BLaER1 treated with 17β-estradiol and CSF1 and Interleukin-3, amounts not matched to agents 10 nM and 100 nM (cell line): Measurements from ENCODE around the gene GGT1.

ENCODE experiments used
- H3K27ac ChIP-seq, 11 experiments: shearing (Covaris generic); formaldehyde crosslinking; 2 replicates each; pipeline ENCODE4 v1.8.1; 2022
- H3K27me3 ChIP-seq, 11 experiments: shearing (Covaris generic); formaldehyde crosslinking; 2 replicates each; pipeline ENCODE4 v1.8.1; 2022
- H3K36me3 ChIP-seq, 11 experiments: shearing (Covaris generic); formaldehyde crosslinking; 2 replicates each; pipeline ENCODE4 v1.8.1; 2022
- H3K4me1 ChIP-seq, 10 experiments: shearing (Covaris generic); formaldehyde crosslinking; 2 replicates each; pipeline ENCODE4 v1.8.1; 2022
- H3K4me2 ChIP-seq, 11 experiments: shearing (Covaris generic); formaldehyde crosslinking; 2 replicates each; pipeline ENCODE4 v1.8.1; 2022
- H3K4me3 ChIP-seq, 10 experiments: shearing (Covaris generic); formaldehyde crosslinking; 2 replicates each; pipeline ENCODE4 v1.8.1; 2022
- H3K9ac ChIP-seq, 11 experiments: shearing (Covaris generic); formaldehyde crosslinking; 2 replicates each; pipeline ENCODE4 v1.8.1; 2022
- H3K9me3 ChIP-seq, 11 experiments: shearing (Covaris generic); formaldehyde crosslinking; replicated peaks in 1 of 11; 2 replicates each; pipeline ENCODE4 v1.8.1; 2022
- H4K20me1 ChIP-seq, 11 experiments: shearing (Covaris generic); formaldehyde crosslinking; 2 replicates each; pipeline ENCODE4 v1.8.1; 2022
- Cebpa-rat ChIP-seq, 11 experiments: shearing (Covaris generic); IDR thresholded peaks; 2 replicates each; pipeline ENCODE4 v1.8.1; 2022

The GGT1 gene

DNA sequence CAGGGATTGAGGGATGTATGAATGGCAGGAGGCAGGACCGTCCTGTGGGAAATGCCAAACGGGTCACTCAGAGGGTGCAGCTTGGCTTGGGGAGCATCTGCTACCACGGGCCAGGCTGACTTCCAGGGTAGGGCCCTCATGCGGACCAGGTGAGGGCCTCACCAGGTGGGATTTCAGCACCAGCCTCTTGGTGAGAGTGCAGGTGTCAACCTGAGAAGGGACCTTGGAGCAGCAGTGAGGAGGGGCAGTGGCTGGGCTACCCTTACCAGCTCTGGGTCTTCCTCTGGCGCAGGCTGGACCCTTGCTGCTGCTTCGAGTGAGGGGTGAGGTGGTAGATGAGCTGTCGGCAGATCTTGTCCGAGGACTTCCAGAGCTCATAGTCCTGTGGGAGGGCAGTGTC lies 15.0 kb upstream of the GGT1 start:
- Histone ChIP-seq H3K4me1 (peaks cover 8 to 49% (median 32%) of the 10 kb centered on the region in 10 experiments; a peak in 18 of 20 replicates), H3K27me3 (peaks cover 15 to 20% (median 17%) of the 10 kb centered on the region in 11 experiments)

DNA sequence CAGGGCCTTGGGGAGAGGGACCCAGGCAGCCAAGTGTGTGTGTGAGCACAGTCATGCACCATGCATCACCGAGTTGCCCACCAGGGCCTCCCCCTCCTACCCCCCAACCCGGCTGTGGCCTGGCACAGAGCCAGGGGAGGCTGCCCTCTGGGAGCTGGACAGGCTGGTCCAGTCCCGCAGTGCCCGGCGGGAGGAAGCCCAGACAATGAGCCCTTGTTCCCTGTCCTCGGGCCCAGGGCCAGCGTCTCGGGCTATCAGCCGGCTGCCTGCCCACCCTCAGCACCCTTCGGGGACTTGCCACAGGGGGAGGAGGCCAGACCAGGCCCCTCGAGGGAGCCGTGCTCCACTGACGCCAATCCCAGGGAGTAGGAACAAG lies 14.6 kb upstream of the GGT1 start:
- H3K9me3 ChIP-seq, result no peaks in the 10 kb centered on the region
- H3K9ac ChIP-seq, result peak overlapping the region in 10 of 11 experiments; percentile 5 to 68 (median 34); a peak in 10 of 22 replicates
- peak overlapping the region; percentile 43 to 92 (median 77) for H3K4me2 ChIP-seq
- 0 out of 22 replicates have a peak, but pooled peaks cover 0 to 5% (median 0%) of the 10 kb centered on the region in 11 experiments for H3K36me3 ChIP-seq
- peaks cover 8 to 53% (median 36%) of the 10 kb centered on the region in 10 experiments; a peak in 18 of 20 replicates for H3K4me1 ChIP-seq
- H3K27ac ChIP-seq, result peak overlapping the region in 1 of 11 experiments; percentile 13; a peak in 1 of 22 replicates
- TF ChIP-seq Cebpa-rat (IDR thresholded peaks at IDR 0.05), result no peak
- H3K4me3 ChIP-seq, result no peak overlapping the region
- peaks cover 0 to 46% (median 12%) of the 10 kb centered on the region in 11 experiments; a peak in 10 of 22 replicates for H4K20me1 ChIP-seq
- H3K27me3 ChIP-seq, result peaks cover 19 to 24% (median 22%) of the 10 kb centered on the region in 11 experiments

More for the DNA sequence above, 15.0 kb upstream of the GGT1 start:
- Histone ChIP-seq H3K9me3 (no peaks in the 10 kb centered on the region), H3K36me3 (0 out of 22 replicates have a peak, but pooled peaks cover 0 to 5% (median 0%) of the 10 kb centered on the region in 11 experiments), H4K20me1 (peaks cover 0 to 46% (median 15%) of the 10 kb centered on the region in 11 experiments; a peak in 10 of 22 replicates), H3K4me3 (no peak overlapping the region), H3K27ac (no peak overlapping the region), H3K9ac (peak overlapping the region in 6 of 11 experiments; percentile 7 to 68 (median 51); a peak in 8 of 22 replicates), H3K4me2 (peak overlapping the region in 10 of 11 experiments; percentile 43 to 92 (median 80); a peak in 20 of 22 replicates)
- TF ChIP-seq Cebpa-rat (IDR thresholded peaks at IDR 0.05), result no peak

DNA sequence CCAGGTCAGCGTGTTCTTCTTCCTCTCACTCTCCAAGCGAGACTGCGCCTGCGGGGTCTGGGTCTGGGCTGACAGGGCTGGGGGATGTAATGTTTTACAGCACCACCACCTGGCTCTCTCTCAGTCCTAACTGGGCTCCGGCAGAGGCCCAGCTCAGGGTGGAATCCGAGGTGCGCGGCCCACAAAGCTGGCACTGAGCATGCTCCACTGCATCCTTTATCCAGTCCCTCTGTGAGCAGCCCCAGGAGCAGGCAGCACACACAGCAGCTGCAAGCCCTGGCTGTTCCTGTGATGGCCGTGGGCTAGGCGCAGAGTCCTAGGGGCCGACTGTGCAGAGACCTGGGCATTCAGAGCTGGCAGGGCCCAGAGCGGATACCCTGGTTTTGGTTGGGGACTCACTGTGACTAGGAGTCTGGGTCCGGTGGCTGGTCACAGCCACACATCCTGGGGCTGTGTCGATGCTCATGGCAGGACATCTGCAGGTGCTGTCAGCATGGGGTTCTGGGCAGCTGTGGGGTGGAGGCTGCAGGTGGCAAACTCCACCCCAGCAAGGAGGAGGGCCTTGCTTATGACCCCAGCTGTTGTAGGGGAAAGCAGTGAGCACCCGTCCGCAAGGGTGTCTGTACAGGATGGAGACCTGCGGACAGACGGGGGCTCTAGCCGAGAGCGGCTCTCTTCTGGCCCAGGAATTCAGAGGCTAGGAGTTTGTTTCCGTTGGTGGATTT lies 14.1 kb upstream of the GGT1 start:
- H3K27ac ChIP-seq, result no peak overlapping the region; a peak in 1 of 22 replicates
- H3K4me1 ChIP-seq, result peaks cover 8 to 58% (median 40%) of the 10 kb centered on the region in 10 experiments; a peak in 18 of 20 replicates

DNA sequence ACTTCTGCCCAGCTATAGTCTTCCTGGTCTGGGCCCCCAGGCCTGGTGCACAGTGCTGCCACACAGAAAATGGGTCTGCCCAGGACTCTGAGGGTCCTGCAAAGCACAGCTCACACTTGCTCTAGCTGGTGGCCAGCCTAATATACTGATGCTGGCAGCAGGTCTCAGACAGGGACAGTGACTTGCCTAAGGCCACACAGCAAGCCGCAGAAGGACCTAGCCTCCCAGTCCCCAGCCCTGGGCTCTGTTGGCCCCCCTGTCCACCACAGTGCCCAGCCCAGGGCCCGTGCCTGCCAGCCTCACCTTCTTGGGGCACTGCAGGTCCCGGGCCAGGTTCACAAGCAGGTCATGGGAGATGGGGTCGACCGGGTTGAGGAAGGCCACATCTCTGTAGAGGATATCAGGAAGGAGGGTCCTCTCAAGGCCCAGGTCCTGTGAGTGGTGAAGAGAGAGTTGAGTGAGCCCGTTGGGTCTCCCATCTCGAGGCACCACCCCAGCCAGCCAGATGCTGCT lies 13.4 kb upstream of the GGT1 start:
- Histone ChIP-seq H3K27me3 (peaks cover 23 to 34% (median 29%) of the 10 kb centered on the region in 11 experiments), H3K4me3 (no peak overlapping the region), H3K4me2 (peak overlapping the region in 6 of 11 experiments; percentile 77 to 92 (median 86); a peak in 10 of 22 replicates), H3K9me3 (no peaks in the 10 kb centered on the region), H3K36me3 (0 out of 22 replicates have a peak, but pooled peaks cover 0 to 5% (median 0%) of the 10 kb centered on the region in 11 experiments), H3K27ac (no peak overlapping the region), H4K20me1 (peaks cover 0 to 51% (median 8%) of the 10 kb centered on the region in 11 experiments; a peak in 11 of 22 replicates), H3K4me1 (peaks cover 12 to 65% (median 47%) of the 10 kb centered on the region in 10 experiments; a peak in 18 of 20 replicates), H3K9ac (no peak overlapping the region)
- TF ChIP-seq Cebpa-rat (IDR thresholded peaks at IDR 0.05), result no peak

More for the DNA sequence above, 14.1 kb upstream of the GGT1 start:
- no peak for TF ChIP-seq Cebpa-rat (IDR thresholded peaks at IDR 0.05)
- H3K4me3 ChIP-seq, result no peak overlapping the region
- H3K9me3 ChIP-seq, result no peaks in the 10 kb centered on the region
- H4K20me1 ChIP-seq, result peaks cover 0 to 48% (median 8%) of the 10 kb centered on the region in 11 experiments; a peak in 10 of 22 replicates
- H3K36me3 ChIP-seq, result 0 out of 22 replicates have a peak, but pooled peaks cover 0 to 5% (median 0%) of the 10 kb centered on the region in 11 experiments
- peak overlapping the region in 10 of 11 experiments; percentile 5 to 68 (median 34); a peak in 9 of 22 replicates for H3K9ac ChIP-seq
- peaks cover 23 to 30% (median 27%) of the 10 kb centered on the region in 11 experiments for H3K27me3 ChIP-seq
- peak overlapping the region; percentile 43 to 92 (median 77) for H3K4me2 ChIP-seq

DNA sequence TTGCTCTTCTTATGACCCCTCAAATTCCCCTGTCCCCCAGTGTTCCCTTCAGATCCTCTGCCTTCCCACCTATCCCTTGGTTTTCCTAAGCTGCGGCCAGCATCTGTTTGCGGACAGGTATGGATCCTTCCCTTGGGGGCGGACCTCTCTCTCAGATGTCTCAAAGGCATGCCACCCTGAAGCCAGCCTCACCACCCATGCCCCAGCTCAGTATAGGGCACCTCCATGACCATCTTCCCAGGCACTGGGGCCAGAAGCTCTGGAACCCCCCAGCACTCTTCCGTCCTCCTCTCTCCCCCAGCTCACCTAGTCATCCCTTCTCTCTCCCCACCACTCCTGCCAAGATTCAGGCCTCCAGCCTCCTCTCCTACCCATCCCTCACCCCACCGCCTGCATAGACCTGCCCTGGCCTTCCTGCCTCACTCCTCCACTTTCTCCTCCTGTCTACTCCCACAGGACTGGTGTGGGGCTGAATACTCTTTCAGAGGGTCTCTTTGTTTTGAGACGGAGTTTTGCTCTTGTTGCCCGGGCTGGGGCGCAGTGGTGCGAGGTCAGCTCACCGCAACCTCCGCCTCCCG lies 12.3 kb upstream of the GGT1 start:
- Histone ChIP-seq H3K36me3 (0 out of 22 replicates have a peak, but pooled peaks cover 0 to 5% (median 0%) of the 10 kb centered on the region in 11 experiments), H3K9me3 (no peaks in the 10 kb centered on the region), H3K27me3 (peaks cover 23 to 34% (median 29%) of the 10 kb centered on the region in 11 experiments), H3K9ac (no peak overlapping the region), H3K4me1 (peaks cover 14 to 71% (median 51%) of the 10 kb centered on the region in 10 experiments; a peak in 18 of 20 replicates), H3K4me2 (no peak overlapping the region), H3K4me3 (no peak overlapping the region), H4K20me1 (peaks cover 0 to 56% (median 5%) of the 10 kb centered on the region in 11 experiments; a peak in 11 of 22 replicates), H3K27ac (no peak overlapping the region)
- TF ChIP-seq Cebpa-rat (IDR thresholded peaks at IDR 0.05), result no peak

DNA sequence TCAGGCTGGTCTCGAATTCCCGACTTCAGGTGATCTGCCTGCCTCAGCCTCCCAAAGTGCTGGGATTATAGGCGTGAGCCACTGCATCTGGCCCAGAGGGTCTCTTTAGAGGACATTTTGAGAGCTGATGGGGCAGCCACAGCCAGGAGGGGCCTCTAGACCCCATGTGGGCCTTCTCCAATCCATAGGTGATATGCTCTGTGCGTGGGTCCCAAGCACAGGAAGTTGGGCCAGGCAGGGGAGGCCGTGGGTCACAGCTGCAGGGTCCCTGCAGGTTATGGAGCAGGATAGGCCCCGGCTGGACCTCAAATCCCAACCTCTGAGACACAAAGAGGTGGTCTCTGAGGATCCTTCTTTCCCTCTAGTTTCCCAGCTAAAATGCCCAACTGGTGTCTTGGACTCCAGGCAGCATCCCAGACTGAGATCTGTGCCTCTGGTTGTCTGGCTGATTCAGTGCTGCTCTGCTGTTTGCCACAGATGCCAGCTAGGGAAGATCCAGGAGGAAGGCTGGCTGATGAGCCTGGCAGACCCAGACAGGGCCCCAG lies 11.6 kb upstream of the GGT1 start:
- no peak for TF ChIP-seq Cebpa-rat (IDR thresholded peaks at IDR 0.05)
- Histone ChIP-seq H3K27ac (no peak overlapping the region), H4K20me1 (peaks cover 0 to 56% (median 5%) of the 10 kb centered on the region in 11 experiments; a peak in 11 of 22 replicates), H3K4me2 (0 out of 22 replicates have a peak overlapping the region, but pooled peaks of 1 of the 11 experiments have one; percentile 85), H3K9me3 (no peaks in the 10 kb centered on the region), H3K9ac (no peak overlapping the region), H3K36me3 (0 out of 22 replicates have a peak, but pooled peaks cover 0 to 5% (median 0%) of the 10 kb centered on the region in 11 experiments), H3K4me1 (peaks cover 14 to 65% (median 50%) of the 10 kb centered on the region in 10 experiments; a peak in 18 of 20 replicates), H3K4me3 (no peak overlapping the region), H3K27me3 (peaks cover 23 to 34% (median 29%) of the 10 kb centered on the region in 11 experiments)

DNA sequence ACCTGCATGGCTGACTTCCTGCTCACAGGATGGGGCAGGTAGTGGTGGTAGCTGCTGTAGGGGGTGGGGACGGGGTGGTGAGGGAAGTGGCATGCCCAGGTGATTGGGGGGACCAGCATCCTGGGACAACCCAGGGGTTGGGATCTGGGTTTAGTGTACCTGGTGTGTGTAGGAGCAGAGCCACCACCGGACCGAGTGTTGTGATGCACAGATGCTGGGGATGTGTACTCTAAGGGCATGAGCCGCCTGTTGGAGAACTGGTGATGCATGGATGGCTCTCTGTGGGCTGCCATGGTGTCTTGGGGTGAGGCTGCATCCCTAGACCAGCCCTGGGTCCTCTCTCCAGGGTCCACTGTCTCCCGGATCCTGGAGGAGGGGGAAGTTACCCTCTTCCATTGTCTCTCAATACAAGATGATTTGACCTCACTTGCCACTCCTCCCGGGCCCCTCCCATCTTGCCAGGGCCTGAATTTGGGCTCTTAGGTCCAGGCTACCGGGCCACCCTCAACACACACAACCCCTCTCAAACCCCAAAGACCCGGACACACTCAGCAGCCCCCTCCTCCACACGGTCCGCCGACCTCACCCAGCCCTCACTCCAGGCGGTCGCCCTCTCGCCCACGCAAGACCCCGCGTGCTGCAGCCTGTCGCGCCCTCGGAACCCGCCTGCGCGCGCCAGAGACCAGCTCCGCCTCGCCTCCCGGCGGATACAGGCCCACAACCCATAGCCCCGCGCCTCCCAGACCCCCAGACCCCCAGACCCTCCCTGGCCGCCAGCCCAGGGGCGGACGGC lies 10.7 kb upstream of the GGT1 start:
- TF ChIP-seq Cebpa-rat (IDR thresholded peaks at IDR 0.05), result no peak
- peak overlapping the region; percentile 77 to 91 (median 84) for H3K4me2 ChIP-seq
- H3K27me3 ChIP-seq, result peaks cover 23 to 34% (median 29%) of the 10 kb centered on the region in 11 experiments
- peak overlapping the region; percentile 52 to 72 (median 60) for H3K4me3 ChIP-seq
- H3K9me3 ChIP-seq, result no peaks in the 10 kb centered on the region
- H3K27ac ChIP-seq, result peak overlapping the region in 8 of 11 experiments; percentile 13 to 60 (median 35); a peak in 10 of 22 replicates
- peak overlapping the region; percentile 50 to 78 (median 71); a peak in 21 of 22 replicates for H3K9ac ChIP-seq
- 0 out of 22 replicates have a peak, but pooled peaks cover 0 to 5% (median 0%) of the 10 kb centered on the region in 11 experiments for H3K36me3 ChIP-seq
- H3K4me1 ChIP-seq, result peaks cover 14 to 64% (median 49%) of the 10 kb centered on the region in 10 experiments; a peak in 18 of 20 replicates
- peaks cover 0 to 56% (median 5%) of the 10 kb centered on the region in 11 experiments; a peak in 11 of 22 replicates for H4K20me1 ChIP-seq
